ENCODE results near the gene PTPRK. TPM values are rescaled to one million over a fixed set of nuclear protein-coding genes. Genes with fewer than 3 reads are reported as not detected.

The PTPRK gene
- total and polyA plus RNA-seq, 10 of the 15 experiments (the other 5 are each of a cell fraction or from before 2014, with no cell fraction given): 0.23 to 1.9 (median 0.55) TPM

DNA sequence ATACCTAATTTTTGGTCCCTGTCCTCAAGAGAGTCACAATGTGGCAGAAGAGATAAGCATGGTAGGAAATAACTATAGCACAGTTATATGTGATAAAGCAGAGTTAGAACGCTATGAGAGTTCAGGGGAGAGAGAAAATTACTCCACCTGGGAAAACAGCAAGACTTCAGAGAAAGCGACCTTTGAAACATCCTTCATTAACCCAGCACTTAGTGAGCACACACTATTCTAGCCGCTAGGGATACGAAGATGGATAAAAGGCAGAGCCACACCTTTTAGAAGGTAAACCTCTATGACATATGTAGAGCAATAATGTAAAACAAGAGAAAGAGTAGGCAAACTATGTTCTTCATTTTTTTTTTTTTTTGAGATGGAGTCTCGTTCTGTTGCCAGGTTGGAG, 264.3 kb downstream of the PTPRK start:
- no peak for ATAC-seq
- in situ Hi-C loops (cut with MboI): no loop called here
- no peak overlapping the region for H3K4me3 ChIP-seq
- H3K4me2 ChIP-seq (ENCODE audit: control insufficient read depth, insufficient read depth): no peak overlapping the region
- FAIRE-seq: no peak
- DNase-seq (ENCODE audit: low read depth, low spot score): no peak
- 54% methylated on average over 4 of the region's 5 CpGs for WGBS (ENCODE audit: insufficient coverage, insufficient replicate concordance, low lambda C conversion rate, missing lambda C conversion rate)
- ChIA-PET SMC1A (ENCODE audit: uncharacterized antibody, unreplicated experiment) (no interaction called here), POLR2A (no interaction called here), RAD21 (ENCODE audit: unreplicated experiment) (no interaction called here), CTCF (no interaction called here)
- no peaks in the 10 kb centered on the region for H4K20me1 ChIP-seq (ENCODE audit: control insufficient read depth, insufficient read depth)
- H3K9ac ChIP-seq (ENCODE audit: control insufficient read depth, insufficient read depth, low read length): no peak overlapping the region
- TF ChIP-seq POLR2AphosphoS5 (IDR thresholded peaks at IDR 0.05; ENCODE audit: low read length) (no peak), NRF1 (conservative IDR thresholded peaks at IDR 0.05; ENCODE audit: low read depth, low read length) (no peak), ETV6 (conservative IDR thresholded peaks at IDR 0.05 in 1 of 2, IDR thresholded peaks at IDR 0.05 in 1 of 2; ENCODE audit: borderline replicate concordance in 1 of 2, low read depth in 1 of 2) (no peak), NR2C2 (IDR thresholded peaks at IDR 0.05; ENCODE audit: borderline replicate concordance, control insufficient read depth, insufficient read length, low read depth) (no peak), DPF2 (IDR thresholded peaks at IDR 0.05) (no peak)
- TF ChIP-seq, protein P1, sequence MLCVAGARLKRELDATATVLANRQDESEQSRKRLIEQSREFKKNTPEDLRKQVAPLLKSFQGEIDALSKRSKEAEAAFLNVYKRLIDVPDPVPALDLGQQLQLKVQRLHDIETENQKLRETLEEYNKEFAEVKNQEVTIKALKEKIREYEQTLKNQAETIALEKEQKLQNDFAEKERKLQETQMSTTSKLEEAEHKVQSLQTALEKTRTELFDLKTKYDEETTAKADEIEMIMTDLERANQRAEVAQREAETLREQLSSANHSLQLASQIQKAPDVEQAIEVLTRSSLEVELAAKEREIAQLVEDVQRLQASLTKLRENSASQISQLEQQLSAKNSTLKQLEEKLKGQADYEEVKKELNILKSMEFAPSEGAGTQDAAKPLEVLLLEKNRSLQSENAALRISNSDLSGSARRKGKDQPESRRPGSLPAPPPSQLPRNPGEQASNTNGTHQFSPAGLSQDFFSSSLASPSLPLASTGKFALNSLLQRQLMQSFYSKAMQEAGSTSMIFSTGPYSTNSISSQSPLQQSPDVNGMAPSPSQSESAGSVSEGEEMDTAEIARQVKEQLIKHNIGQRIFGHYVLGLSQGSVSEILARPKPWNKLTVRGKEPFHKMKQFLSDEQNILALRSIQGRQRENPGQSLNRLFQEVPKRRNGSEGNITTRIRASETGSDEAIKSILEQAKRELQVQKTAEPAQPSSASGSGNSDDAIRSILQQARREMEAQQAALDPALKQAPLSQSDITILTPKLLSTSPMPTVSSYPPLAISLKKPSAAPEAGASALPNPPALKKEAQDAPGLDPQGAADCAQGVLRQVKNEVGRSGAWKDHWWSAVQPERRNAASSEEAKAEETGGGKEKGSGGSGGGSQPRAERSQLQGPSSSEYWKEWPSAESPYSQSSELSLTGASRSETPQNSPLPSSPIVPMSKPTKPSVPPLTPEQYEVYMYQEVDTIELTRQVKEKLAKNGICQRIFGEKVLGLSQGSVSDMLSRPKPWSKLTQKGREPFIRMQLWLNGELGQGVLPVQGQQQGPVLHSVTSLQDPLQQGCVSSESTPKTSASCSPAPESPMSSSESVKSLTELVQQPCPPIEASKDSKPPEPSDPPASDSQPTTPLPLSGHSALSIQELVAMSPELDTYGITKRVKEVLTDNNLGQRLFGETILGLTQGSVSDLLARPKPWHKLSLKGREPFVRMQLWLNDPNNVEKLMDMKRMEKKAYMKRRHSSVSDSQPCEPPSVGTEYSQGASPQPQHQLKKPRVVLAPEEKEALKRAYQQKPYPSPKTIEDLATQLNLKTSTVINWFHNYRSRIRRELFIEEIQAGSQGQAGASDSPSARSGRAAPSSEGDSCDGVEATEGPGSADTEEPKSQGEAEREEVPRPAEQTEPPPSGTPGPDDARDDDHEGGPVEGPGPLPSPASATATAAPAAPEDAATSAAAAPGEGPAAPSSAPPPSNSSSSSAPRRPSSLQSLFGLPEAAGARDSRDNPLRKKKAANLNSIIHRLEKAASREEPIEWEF (IDR thresholded peaks at IDR 0.05; ENCODE audit: insufficient replicate concordance, low read depth, low read length): no peak
- H2AFZ ChIP-seq (ENCODE audit: control insufficient read depth, low read depth, low read length): no peak overlapping the region
- no peaks in the 10 kb centered on the region for H3K36me3 ChIP-seq (ENCODE audit: control insufficient read depth in 2 of 2, insufficient read depth in 2 of 2, low read length in 1 of 2)
- no peaks in the 10 kb centered on the region for H3K27me3 ChIP-seq (replicated peaks in 1 of 2; ENCODE audit: control insufficient read depth in 2 of 2, insufficient read depth in 2 of 2, low read length in 1 of 2)
- no peaks in the 10 kb centered on the region for H3K79me2 ChIP-seq (ENCODE audit: control insufficient read depth, insufficient read depth, low read length)
- no peak overlapping the region for H3K27ac ChIP-seq (ENCODE audit: control insufficient read depth, insufficient read depth)
- intact Hi-C loops (cut with micrococcal nuclease; ENCODE audit: unreplicated experiment): no loop called here
- no TSS peak for BruUV-seq (replicated peaks)
- H3K4me1 ChIP-seq (ENCODE audit: control insufficient read depth, insufficient read depth, low read length): peaks cover 3% of the 10 kb centered on the region; the same call in 1 of the 2 replicates
- H3K9me3 ChIP-seq (replicated peaks; ENCODE audit: control insufficient read depth, insufficient read depth, low read length): no peaks in the 10 kb centered on the region

Data from GM12878 (cell line).